ENCODE data around the gene ZNF804B. TPM values are rescaled to one million over a fixed set of nuclear protein-coding genes. Genes with fewer than 3 reads are reported as not detected.

ZNF804B gene
- total RNA-seq, 3 donors from 2014 or later (not counting 1 experiment from before 2014, with no cell fraction given), result not detected

DNA sequence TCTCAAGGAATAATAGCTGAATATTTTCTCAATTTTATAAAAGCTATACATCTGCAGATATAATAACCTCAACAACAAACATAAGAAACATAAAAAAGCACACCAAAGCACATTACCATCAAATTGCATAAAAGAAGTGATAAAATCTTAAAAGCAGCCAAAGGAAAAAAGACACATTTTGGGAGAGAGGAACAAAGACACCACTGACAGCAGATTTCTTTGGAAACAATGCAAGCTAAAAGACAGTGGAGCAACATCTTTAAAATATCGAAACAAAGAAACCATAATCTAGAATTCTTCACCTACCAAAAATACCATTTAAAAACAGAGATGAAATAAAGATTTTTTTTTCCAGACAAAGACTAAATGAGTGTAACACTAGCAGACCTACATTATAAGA is 91.7 kb downstream of the ZNF804B start:
- Mint-ChIP-seq H3K4me3 (no peak overlapping the region), H3K27me3 (ENCODE audit: low read depth in 2 of 2) (no peaks in the 10 kb centered on the region), H3K27ac (no peak overlapping the region), H3K4me1 (no peaks in the 10 kb centered on the region), H3K36me3 (no peaks in the 10 kb centered on the region), H3K9me3 (peaks cover 8% of the 10 kb centered on the region in 2 donors)
- DNase-seq (no peak), ATAC-seq (no peak)
- TF ChIP-seq, protein P1, sequence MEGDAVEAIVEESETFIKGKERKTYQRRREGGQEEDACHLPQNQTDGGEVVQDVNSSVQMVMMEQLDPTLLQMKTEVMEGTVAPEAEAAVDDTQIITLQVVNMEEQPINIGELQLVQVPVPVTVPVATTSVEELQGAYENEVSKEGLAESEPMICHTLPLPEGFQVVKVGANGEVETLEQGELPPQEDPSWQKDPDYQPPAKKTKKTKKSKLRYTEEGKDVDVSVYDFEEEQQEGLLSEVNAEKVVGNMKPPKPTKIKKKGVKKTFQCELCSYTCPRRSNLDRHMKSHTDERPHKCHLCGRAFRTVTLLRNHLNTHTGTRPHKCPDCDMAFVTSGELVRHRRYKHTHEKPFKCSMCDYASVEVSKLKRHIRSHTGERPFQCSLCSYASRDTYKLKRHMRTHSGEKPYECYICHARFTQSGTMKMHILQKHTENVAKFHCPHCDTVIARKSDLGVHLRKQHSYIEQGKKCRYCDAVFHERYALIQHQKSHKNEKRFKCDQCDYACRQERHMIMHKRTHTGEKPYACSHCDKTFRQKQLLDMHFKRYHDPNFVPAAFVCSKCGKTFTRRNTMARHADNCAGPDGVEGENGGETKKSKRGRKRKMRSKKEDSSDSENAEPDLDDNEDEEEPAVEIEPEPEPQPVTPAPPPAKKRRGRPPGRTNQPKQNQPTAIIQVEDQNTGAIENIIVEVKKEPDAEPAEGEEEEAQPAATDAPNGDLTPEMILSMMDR (IDR thresholded peaks at IDR 0.05), result no peak
- H3K27me3 ChIP-seq (ENCODE audit: control insufficient read depth, insufficient read depth, low read length), result no peaks in the 10 kb centered on the region
- H3K4me3 ChIP-seq (ENCODE audit: low read length), result no peak overlapping the region
- no peaks in the 10 kb centered on the region for H3K36me3 ChIP-seq (ENCODE audit: control insufficient read depth, insufficient read depth, low read length)
- WGBS (ENCODE audit: insufficient coverage), result no CpG with 5 or more reads among the region's 1 CpG
- H3K27ac ChIP-seq (ENCODE audit: low read length), result no peak overlapping the region
- intact Hi-C loops (cut with micrococcal nuclease), result no loop called here
- no peaks in the 10 kb centered on the region for H3K4me1 ChIP-seq (ENCODE audit: control insufficient read depth, insufficient read depth, low read length)
- no peaks in the 10 kb centered on the region for H3K9me3 ChIP-seq (ENCODE audit: control insufficient read depth, insufficient read depth, low read length)

DNA sequence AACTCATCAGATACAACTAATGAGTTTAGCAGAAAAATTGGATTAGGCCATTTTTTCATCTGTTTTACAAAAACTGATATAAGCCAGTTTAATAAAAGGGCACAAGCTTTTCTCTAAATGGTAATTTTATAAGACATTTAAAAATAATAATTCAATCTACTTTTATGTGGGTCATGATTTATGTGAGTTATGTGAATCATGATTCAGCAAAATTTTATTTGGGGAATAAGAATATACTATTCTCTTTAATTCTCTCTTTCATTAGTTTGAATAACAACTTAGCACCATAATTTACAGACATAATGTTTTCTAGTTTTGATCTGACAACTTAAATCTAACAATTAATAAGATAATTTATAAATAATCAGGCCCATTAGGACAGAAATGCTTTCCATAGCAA is 99.8 kb downstream of the ZNF804B start:
- Histone ChIP-seq H3K4me3 (ENCODE audit: low read length) (no peak overlapping the region), H3K27me3 (ENCODE audit: control insufficient read depth, insufficient read depth, low read length) (no peaks in the 10 kb centered on the region), H3K27ac (ENCODE audit: low read length) (no peak overlapping the region), H3K4me1 (ENCODE audit: control insufficient read depth, insufficient read depth, low read length) (no peaks in the 10 kb centered on the region), H3K9me3 (ENCODE audit: control insufficient read depth, insufficient read depth, low read length) (no peaks in the 10 kb centered on the region), H3K36me3 (ENCODE audit: control insufficient read depth, insufficient read depth, low read length) (no peaks in the 10 kb centered on the region)
- peaks cover 13 to 16% of the 10 kb centered on the region in 2 donors for H3K9me3 Mint-ChIP-seq
- H3K27me3 Mint-ChIP-seq (ENCODE audit: low read depth in 2 of 2), result no peaks in the 10 kb centered on the region
- intact Hi-C loops (cut with micrococcal nuclease), result no loop called here
- TF ChIP-seq, protein P1 (IDR thresholded peaks at IDR 0.05), result no peak
- no peak overlapping the region for H3K27ac Mint-ChIP-seq
- ATAC-seq (no peak), DNase-seq (no peak)
- H3K4me1 Mint-ChIP-seq, result no peaks in the 10 kb centered on the region
- H3K36me3 Mint-ChIP-seq, result no peaks in the 10 kb centered on the region
- H3K4me3 Mint-ChIP-seq, result no peak overlapping the region

GRCh38 chr7:88866265-88866863 is 106.9 kb downstream of the ZNF804B start:
- Mint-ChIP-seq H3K4me1 (no peaks in the 10 kb centered on the region), H3K27ac (no peak overlapping the region), H3K9me3 (peaks cover 12 to 13% of the 10 kb centered on the region in 2 donors), H3K27me3 (ENCODE audit: low read depth in 2 of 2) (no peaks in the 10 kb centered on the region), H3K4me3 (no peak overlapping the region), H3K36me3 (no peaks in the 10 kb centered on the region)
- H3K36me3 ChIP-seq (ENCODE audit: control insufficient read depth, insufficient read depth, low read length), result no peaks in the 10 kb centered on the region
- TF ChIP-seq, protein P1 (IDR thresholded peaks at IDR 0.05), result no peak
- H3K4me1 ChIP-seq (ENCODE audit: control insufficient read depth, insufficient read depth, low read length), result no peaks in the 10 kb centered on the region
- ATAC-seq (no peak), DNase-seq (no peak)
- no peak overlapping the region for H3K27ac ChIP-seq (ENCODE audit: low read length)
- WGBS (ENCODE audit: insufficient coverage), result 100% methylated on average over 1 of the region's 2 CpGs
- no peak overlapping the region for H3K4me3 ChIP-seq (ENCODE audit: low read length)
- no peaks in the 10 kb centered on the region for H3K9me3 ChIP-seq (ENCODE audit: control insufficient read depth, insufficient read depth, low read length)
- no peaks in the 10 kb centered on the region for H3K27me3 ChIP-seq (ENCODE audit: control insufficient read depth, insufficient read depth, low read length)
- intact Hi-C loops (cut with micrococcal nuclease), result no loop called here

GRCh38 chr7:88867158-88867557 is 107.7 kb downstream of the ZNF804B start:
- Mint-ChIP-seq H3K4me1 (no peaks in the 10 kb centered on the region), H3K27me3 (ENCODE audit: low read depth in 2 of 2) (no peaks in the 10 kb centered on the region), H3K9me3 (peaks cover 12 to 13% of the 10 kb centered on the region in 2 donors), H3K4me3 (no peak overlapping the region), H3K36me3 (no peaks in the 10 kb centered on the region), H3K27ac (no peak overlapping the region)
- H3K36me3 ChIP-seq (ENCODE audit: control insufficient read depth, insufficient read depth, low read length), result no peaks in the 10 kb centered on the region
- H3K4me3 ChIP-seq (ENCODE audit: low read length), result no peak overlapping the region
- DNase-seq (no peak), ATAC-seq (no peak)
- TF ChIP-seq, protein P1 (IDR thresholded peaks at IDR 0.05), result no peak
- H3K4me1 ChIP-seq (ENCODE audit: control insufficient read depth, insufficient read depth, low read length), result no peaks in the 10 kb centered on the region
- WGBS (ENCODE audit: insufficient coverage), result 83% methylated on average over 2 of the region's 2 CpGs
- H3K27ac ChIP-seq (ENCODE audit: low read length), result no peak overlapping the region
- intact Hi-C loops (cut with micrococcal nuclease), result no loop called here
- H3K27me3 ChIP-seq (ENCODE audit: control insufficient read depth, insufficient read depth, low read length), result no peaks in the 10 kb centered on the region
- no peaks in the 10 kb centered on the region for H3K9me3 ChIP-seq (ENCODE audit: control insufficient read depth, insufficient read depth, low read length)
